ENCODE measurements around the gene ADRB2.

The ADRB2 gene

DNA sequence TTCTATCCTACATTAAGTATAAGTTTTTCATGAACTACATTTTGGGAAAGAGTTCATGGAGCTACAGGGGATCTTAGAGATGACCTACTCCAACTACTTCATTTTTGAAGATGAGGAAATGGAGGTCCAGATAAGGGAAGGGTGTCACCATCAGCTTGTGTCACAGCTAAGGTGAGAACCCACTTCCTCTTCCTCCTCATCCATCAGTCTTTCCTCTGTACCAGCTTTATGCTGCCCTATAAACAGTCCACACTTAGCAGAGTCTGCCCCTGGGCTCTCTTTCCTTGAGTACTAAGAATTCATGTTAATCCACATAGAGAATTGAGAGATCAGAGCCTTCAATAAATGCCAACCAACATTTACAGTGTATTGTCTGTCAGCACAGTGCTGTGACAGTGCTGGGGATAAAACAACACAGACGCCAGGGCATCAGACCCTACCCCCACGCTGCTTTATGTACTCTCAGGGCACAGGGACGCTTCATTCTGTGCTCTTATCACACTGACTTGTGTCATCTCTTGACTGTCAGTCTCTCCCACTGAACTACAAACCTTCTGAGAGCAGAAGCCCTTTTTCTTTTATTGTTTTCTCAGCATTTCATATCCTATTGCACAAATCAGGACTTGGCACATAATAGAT lies 22.1 kb downstream of the ADRB2 start:
- no peaks in the 10 kb centered on the region for H3K9me3 ChIP-seq (ENCODE audit: insufficient read depth, low read depth, low read length)
- no peaks in the 10 kb centered on the region for H3K36me3 ChIP-seq (ENCODE audit: insufficient read depth, low read depth, low read length)
- no peak overlapping the region for H3K9ac ChIP-seq (ENCODE audit: low read depth, low read length)
- H3K27me3 ChIP-seq (ENCODE audit: insufficient read depth, low read length), result no peaks in the 10 kb centered on the region
- H3K4me1 ChIP-seq (ENCODE audit: insufficient read depth, low read length), result no peaks in the 10 kb centered on the region
- no peak overlapping the region for H3K27ac ChIP-seq (ENCODE audit: low read length)
- no peak overlapping the region for H3K4me3 ChIP-seq (ENCODE audit: low read length)

DNA sequence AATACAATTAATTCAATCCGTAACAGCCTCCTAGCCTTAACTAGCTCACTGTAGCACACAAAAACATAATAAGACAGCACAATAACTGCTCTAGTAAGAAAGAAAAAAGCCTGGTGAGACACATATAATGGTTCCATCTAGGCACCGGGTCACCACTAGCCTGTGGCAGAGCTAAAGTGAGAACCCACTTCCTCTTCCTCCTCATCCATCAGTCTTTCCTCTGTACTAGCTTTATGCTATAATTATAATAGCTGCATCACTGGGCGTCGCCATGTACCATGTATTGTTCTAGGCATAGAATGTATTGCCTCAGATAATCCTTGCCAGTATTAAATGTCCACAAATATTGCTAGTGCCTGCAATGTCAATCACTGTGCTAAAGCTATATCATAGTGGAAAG lies 23.1 kb downstream of the ADRB2 start:
- Histone ChIP-seq H3K4me1 (ENCODE audit: insufficient read depth, low read length) (no peaks in the 10 kb centered on the region), H3K9me3 (ENCODE audit: insufficient read depth, low read depth, low read length) (no peaks in the 10 kb centered on the region), H3K27me3 (ENCODE audit: insufficient read depth, low read length) (no peaks in the 10 kb centered on the region), H3K27ac (ENCODE audit: low read length) (no peak overlapping the region), H3K36me3 (ENCODE audit: insufficient read depth, low read depth, low read length) (no peaks in the 10 kb centered on the region), H3K9ac (ENCODE audit: low read depth, low read length) (no peak overlapping the region), H3K4me3 (ENCODE audit: low read length) (no peak overlapping the region)

DNA sequence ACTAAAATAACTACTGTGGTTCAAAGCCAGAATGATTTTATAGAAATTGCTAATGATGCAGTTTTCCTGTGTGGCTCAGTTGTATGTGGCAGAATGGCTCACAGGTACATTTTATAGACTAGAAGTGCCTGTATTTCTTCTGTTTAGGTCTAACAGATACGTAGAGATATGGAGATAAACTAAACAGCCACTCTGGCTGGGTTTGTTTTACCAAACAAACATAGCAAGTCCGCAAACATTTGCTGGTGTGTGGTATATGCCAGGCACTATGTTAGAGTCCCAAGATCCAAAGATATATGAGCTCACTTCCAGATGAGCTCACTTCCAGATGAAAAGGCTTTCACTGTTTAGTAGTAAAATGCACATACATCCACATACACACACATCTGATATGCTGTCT lies 24.4 kb downstream of the ADRB2 start:
- H3K4me1 ChIP-seq (ENCODE audit: insufficient read depth, low read length), result no peaks in the 10 kb centered on the region
- H3K4me3 ChIP-seq (ENCODE audit: low read length), result no peak overlapping the region
- no peaks in the 10 kb centered on the region for H3K36me3 ChIP-seq (ENCODE audit: insufficient read depth, low read depth, low read length)
- H3K27me3 ChIP-seq (ENCODE audit: insufficient read depth, low read length), result no peaks in the 10 kb centered on the region
- H3K9me3 ChIP-seq (ENCODE audit: insufficient read depth, low read depth, low read length), result no peaks in the 10 kb centered on the region
- no peak overlapping the region for H3K27ac ChIP-seq (ENCODE audit: low read length)
- H3K9ac ChIP-seq (ENCODE audit: low read depth, low read length), result no peak overlapping the region

DNA sequence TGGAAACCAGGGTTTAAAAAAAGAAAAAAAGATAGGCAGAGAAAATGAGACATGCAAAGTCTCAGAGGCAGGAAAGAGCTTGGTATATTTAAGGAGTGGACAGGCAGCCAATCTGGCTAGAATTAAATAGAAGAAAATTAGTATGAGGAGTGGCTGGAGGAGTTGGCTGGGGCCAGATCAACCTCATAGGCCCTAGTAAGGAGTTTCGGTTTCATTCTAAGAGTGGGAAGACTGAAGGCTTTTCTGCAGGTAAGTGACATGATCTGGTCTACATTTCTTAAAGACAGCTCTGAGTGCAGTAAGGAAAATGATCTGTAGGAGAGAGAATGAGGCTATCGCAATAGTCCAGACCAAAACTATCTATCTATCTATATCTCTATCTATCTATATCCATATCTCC lies 27.5 kb downstream of the ADRB2 start:
- H3K27ac ChIP-seq (ENCODE audit: low read length), result no peak overlapping the region
- H3K4me1 ChIP-seq (ENCODE audit: insufficient read depth, low read length), result no peaks in the 10 kb centered on the region
- no peak overlapping the region for H3K4me3 ChIP-seq (ENCODE audit: low read length)
- no peaks in the 10 kb centered on the region for H3K36me3 ChIP-seq (ENCODE audit: insufficient read depth, low read depth, low read length)
- no peak overlapping the region for H3K9ac ChIP-seq (ENCODE audit: low read depth, low read length)
- no peaks in the 10 kb centered on the region for H3K9me3 ChIP-seq (ENCODE audit: insufficient read depth, low read depth, low read length)
- H3K27me3 ChIP-seq (ENCODE audit: insufficient read depth, low read length), result no peaks in the 10 kb centered on the region

DNA sequence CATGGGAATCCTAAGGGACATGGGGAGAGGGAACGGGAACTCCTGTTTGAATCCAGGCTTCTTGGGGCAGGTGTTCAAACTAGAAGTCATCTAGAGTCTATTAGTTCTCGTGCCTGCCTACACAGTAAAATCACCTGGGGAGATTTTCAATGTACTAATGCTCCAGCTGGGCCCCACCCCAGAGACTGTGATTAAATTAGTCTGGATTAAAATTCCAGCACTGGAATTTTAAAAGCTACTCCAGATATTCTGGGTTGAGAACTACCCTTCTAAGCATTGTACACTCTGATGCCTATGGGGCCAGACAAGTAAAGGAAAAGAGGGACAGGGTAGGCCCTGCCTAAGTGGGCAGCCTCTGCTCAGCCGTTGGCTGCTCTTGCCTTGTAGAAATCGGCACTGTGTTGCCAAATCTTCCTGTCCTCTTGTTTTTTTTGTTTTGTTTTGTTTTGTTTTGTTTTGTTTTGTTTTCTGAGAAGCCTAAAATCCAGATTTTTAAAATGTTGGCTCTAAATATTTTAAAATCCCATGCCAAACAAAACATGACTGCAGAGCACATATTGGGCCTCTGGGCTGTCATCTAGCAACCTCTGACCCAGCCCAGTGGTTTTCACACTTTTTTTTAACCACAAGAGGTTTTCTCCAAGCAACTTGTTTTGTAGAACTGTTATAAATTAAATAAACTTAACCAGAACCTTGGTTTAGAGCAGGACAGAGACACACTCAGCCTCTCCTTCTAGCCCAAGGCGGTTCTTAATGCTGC lies 29.0 kb downstream of the ADRB2 start:
- Histone ChIP-seq H3K27me3 (ENCODE audit: insufficient read depth, low read length) (no peaks in the 10 kb centered on the region), H3K9ac (ENCODE audit: low read depth, low read length) (no peak overlapping the region), H3K36me3 (ENCODE audit: insufficient read depth, low read depth, low read length) (no peaks in the 10 kb centered on the region), H3K4me1 (ENCODE audit: insufficient read depth, low read length) (no peaks in the 10 kb centered on the region), H3K4me3 (ENCODE audit: low read length) (no peak overlapping the region), H3K27ac (ENCODE audit: low read length) (no peak overlapping the region), H3K9me3 (ENCODE audit: insufficient read depth, low read depth, low read length) (no peaks in the 10 kb centered on the region)

DNA sequence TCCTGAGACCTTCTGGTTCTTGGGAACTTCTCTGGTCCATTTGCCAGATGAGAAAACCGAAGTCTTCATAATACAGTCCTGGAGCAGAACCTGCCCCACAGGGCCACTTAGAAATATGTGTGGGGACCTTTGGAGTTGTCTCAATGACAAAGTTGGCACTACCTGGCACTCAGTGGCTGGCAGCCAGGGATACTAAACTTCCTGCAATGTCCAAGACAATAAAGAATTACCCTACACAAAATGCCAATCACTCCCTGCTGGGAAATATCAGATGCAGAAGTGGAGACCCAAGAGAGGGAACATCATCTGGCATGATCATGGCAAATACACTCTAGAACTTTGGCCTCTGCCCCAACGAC lies 29.6 kb downstream of the ADRB2 start:
- H3K36me3 ChIP-seq (ENCODE audit: insufficient read depth, low read depth, low read length), result no peaks in the 10 kb centered on the region
- H3K9me3 ChIP-seq (ENCODE audit: insufficient read depth, low read depth, low read length), result no peaks in the 10 kb centered on the region
- H3K27ac ChIP-seq (ENCODE audit: low read length), result no peak overlapping the region
- no peak overlapping the region for H3K9ac ChIP-seq (ENCODE audit: low read depth, low read length)
- no peaks in the 10 kb centered on the region for H3K4me1 ChIP-seq (ENCODE audit: insufficient read depth, low read length)
- H3K4me3 ChIP-seq (ENCODE audit: low read length), result no peak overlapping the region
- H3K27me3 ChIP-seq (ENCODE audit: insufficient read depth, low read length), result no peaks in the 10 kb centered on the region

DNA sequence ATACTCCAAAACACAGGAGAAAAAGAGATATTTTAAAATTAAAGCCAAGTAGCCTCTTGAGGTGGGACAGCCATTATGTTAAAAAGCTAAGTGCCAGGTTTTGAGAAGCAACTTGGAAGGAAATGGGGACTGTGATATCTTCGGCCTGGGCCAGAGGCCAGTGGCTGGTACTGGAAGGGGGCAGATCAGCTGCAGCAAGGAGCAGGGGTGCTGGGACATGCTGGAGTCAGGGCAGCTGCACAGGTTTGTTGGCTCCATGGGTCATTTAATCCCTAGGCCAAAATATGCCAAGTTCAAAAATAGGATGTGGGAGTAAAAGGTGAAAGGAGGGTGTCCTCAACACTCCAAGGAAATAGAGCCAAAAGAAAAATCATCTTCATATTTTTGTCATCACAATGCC lies 30.0 kb downstream of the ADRB2 start:
- Histone ChIP-seq H3K4me1 (ENCODE audit: insufficient read depth, low read length) (no peaks in the 10 kb centered on the region), H3K9me3 (ENCODE audit: insufficient read depth, low read depth, low read length) (no peaks in the 10 kb centered on the region), H3K4me3 (ENCODE audit: low read length) (no peak overlapping the region), H3K36me3 (ENCODE audit: insufficient read depth, low read depth, low read length) (no peaks in the 10 kb centered on the region), H3K9ac (ENCODE audit: low read depth, low read length) (no peak overlapping the region), H3K27ac (ENCODE audit: low read length) (no peak overlapping the region), H3K27me3 (ENCODE audit: insufficient read depth, low read length) (no peaks in the 10 kb centered on the region)

DNA sequence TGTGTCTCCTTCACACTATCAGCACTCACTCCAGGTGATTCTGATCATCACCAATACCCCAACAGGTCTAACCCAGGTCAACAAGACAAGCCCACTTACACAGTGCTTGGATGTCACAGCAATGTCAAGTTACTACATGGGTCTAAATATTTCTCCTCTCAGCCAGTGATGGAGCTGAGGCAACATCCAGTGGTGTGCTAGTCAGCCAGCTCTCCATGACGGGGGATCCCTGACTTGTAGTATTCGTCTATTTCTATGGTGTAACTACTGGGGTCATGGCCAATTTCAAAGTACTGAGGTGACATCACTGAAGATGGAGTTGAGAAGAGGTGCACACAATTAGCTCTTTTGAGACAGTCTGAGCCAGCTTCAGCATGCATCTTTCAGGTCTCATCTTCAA lies 31.1 kb downstream of the ADRB2 start:
- no peak overlapping the region for H3K27ac ChIP-seq (ENCODE audit: low read length)
- no peaks in the 10 kb centered on the region for H3K36me3 ChIP-seq (ENCODE audit: insufficient read depth, low read depth, low read length)
- no peaks in the 10 kb centered on the region for H3K9me3 ChIP-seq (ENCODE audit: insufficient read depth, low read depth, low read length)
- H3K9ac ChIP-seq (ENCODE audit: low read depth, low read length), result no peak overlapping the region
- H3K4me1 ChIP-seq (ENCODE audit: insufficient read depth, low read length), result no peaks in the 10 kb centered on the region
- no peaks in the 10 kb centered on the region for H3K27me3 ChIP-seq (ENCODE audit: insufficient read depth, low read length)
- no peak overlapping the region for H3K4me3 ChIP-seq (ENCODE audit: low read length)

DNA sequence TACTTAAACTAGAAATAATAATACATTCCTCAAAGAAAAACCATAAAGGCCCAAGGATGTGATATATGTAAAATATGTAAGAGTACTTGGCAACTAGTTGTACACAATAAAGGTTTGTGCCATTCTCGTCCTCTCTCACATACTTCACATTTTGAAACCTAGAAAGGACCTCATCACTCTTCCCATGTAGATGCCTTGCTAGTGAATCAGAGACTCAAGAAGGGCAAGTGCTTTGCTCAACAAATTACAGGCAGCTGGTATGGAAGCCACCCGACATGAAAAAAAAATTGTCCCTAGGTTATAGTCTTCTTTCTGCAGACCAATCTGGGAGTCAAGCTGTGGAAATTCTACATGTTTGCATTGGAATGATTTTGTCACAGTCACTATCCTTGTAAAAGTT lies 31.7 kb downstream of the ADRB2 start:
- no peaks in the 10 kb centered on the region for H3K4me1 ChIP-seq (ENCODE audit: insufficient read depth, low read length)
- H3K4me3 ChIP-seq (ENCODE audit: low read length), result no peak overlapping the region
- H3K9ac ChIP-seq (ENCODE audit: low read depth, low read length), result no peak overlapping the region
- H3K27ac ChIP-seq (ENCODE audit: low read length), result no peak overlapping the region
- no peaks in the 10 kb centered on the region for H3K27me3 ChIP-seq (ENCODE audit: insufficient read depth, low read length)
- no peaks in the 10 kb centered on the region for H3K9me3 ChIP-seq (ENCODE audit: insufficient read depth, low read depth, low read length)
- no peaks in the 10 kb centered on the region for H3K36me3 ChIP-seq (ENCODE audit: insufficient read depth, low read depth, low read length)

DNA sequence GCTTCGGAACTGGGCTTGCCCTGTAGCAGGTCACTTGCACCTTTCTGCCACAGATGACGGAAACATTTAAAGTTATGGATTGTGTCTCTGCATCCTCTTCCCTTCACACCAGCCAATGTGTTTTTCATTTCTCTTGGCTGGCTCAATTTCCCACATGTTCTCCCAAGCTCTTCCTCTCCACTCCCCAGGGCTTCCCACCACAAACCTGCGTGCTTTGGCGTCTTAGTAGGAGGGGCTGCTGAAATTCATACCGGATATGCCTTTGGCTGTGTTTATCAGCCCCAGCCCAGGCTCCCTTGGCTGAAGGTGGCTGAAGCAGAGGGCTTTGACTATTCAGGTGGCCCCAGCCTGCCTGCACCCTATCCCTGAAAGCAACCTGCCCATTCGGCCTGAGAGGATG lies 32.1 kb downstream of the ADRB2 start:
- Histone ChIP-seq H3K4me1 (ENCODE audit: insufficient read depth, low read length) (no peaks in the 10 kb centered on the region), H3K36me3 (ENCODE audit: insufficient read depth, low read depth, low read length) (no peaks in the 10 kb centered on the region), H3K9me3 (ENCODE audit: insufficient read depth, low read depth, low read length) (no peaks in the 10 kb centered on the region), H3K27ac (ENCODE audit: low read length) (no peak overlapping the region), H3K9ac (ENCODE audit: low read depth, low read length) (no peak overlapping the region), H3K27me3 (ENCODE audit: insufficient read depth, low read length) (no peaks in the 10 kb centered on the region), H3K4me3 (ENCODE audit: low read length) (no peak overlapping the region)

DNA sequence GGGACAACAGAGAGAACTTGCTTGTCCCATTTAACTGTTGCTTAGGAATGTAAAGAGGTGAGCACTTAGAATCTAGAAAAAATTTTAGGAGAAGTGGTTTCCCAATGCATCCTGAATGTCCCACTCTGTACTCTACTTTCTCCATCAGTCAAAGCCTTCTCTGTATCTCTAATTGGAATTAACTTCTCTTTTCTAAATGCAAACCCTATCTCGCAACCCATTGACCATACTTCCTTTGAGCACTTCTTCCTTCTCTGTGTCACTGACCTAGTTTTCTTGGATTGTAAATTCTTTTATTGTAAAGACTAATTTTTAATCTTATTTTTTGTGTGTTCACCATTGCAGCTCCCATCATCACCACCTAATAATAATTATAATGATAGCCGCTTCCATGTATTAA lies 33.3 kb downstream of the ADRB2 start:
- Histone ChIP-seq H3K9ac (ENCODE audit: low read depth, low read length) (no peak overlapping the region), H3K9me3 (ENCODE audit: insufficient read depth, low read depth, low read length) (no peaks in the 10 kb centered on the region)

DNA sequence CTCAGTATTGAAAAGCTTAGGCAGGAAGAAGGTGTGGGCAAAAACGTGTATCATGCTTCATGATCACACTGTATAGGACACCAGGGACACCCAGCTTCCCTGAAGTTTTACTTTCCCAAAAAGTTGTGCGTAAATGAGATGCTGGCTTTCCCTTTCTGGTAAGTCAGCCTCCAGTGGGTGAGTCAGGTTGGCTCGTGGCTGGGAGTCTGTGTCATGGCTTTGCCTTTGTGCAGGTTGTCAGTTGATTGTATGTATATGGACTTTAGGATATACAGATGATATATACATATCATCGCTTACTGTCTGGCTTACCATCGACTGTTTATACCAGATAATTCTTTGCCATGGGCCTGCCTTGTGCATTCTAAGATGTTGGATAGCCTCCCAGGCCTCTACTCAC lies 34.2 kb downstream of the ADRB2 start:
- Histone ChIP-seq H3K4me3 (ENCODE audit: low read length) (no peak overlapping the region), H3K9me3 (ENCODE audit: insufficient read depth, low read depth, low read length) (no peaks in the 10 kb centered on the region), H3K27me3 (ENCODE audit: insufficient read depth, low read length) (no peaks in the 10 kb centered on the region), H3K27ac (ENCODE audit: low read length) (no peak overlapping the region), H3K9ac (ENCODE audit: low read depth, low read length) (no peak overlapping the region), H3K4me1 (ENCODE audit: insufficient read depth, low read length) (no peaks in the 10 kb centered on the region), H3K36me3 (ENCODE audit: insufficient read depth, low read depth, low read length) (no peaks in the 10 kb centered on the region)

More for the DNA sequence above, 33.3 kb downstream of the ADRB2 start:
- Histone ChIP-seq H3K4me3 (ENCODE audit: low read length) (no peak overlapping the region), H3K27ac (ENCODE audit: low read length) (no peak overlapping the region), H3K27me3 (ENCODE audit: insufficient read depth, low read length) (no peaks in the 10 kb centered on the region), H3K36me3 (ENCODE audit: insufficient read depth, low read depth, low read length) (no peaks in the 10 kb centered on the region), H3K4me1 (ENCODE audit: insufficient read depth, low read length) (no peaks in the 10 kb centered on the region)

All from iPS-20b (cell line).